Activated gamma-delta T cell treated with anti-CD3 and anti-CD28 coated beads, Interleukin-2, amount 50 U/mL, for 16 hours (primary cell): ENCODE data around the gene GRB2.
"Not testable (repeated sequence)": the region's sequence is repeated elsewhere in the genome, so short reads cannot be mapped to it uniquely, and the experiment has no call there.

Experiments
- DNase-seq: peaks from one replicate; pipeline ENCODE4 v3.0.0-alpha.2; 2020; ENCODE audit warnings: low read depth

The GRB2 gene

DNA sequence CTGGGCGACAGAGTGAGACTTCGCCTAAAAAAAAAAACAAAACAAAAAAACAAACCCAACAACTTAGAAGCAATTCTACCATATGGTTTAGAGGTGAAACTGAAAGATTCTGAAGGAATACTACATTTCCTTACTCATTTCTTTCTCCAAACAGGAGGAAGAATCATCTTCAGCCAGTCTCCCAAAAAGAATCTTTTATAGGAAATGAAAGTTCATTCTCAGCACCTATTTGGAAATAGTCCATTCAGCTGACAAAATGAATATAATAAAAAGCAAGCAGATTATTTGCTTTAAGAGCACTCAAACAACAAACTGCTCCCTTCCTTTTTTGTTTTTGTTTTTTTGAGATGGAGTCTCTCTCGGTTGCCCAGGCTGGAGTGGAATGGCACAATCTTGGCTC, 17.7 kb downstream of the GRB2 start:
- DNase-seq, result no peak

DNA sequence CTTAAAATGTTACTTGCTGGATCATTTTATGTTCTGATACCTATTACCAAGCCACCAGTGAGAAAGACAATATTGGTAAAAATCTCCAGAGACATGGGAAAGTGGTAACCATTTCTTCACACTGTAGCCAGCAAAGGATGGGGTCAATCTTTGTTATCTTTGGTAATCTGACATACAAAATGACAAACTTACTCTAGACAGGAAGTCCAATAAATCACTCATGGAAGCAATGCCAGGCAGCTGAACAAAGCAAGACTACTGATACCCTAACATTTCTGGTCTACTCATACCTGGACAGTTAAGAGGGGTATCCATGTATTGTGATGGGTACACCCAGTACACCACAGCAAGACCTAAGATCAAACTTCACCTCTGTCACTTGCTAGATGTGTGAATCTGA, 19.0 kb downstream of the GRB2 start:
- no peak for DNase-seq

DNA sequence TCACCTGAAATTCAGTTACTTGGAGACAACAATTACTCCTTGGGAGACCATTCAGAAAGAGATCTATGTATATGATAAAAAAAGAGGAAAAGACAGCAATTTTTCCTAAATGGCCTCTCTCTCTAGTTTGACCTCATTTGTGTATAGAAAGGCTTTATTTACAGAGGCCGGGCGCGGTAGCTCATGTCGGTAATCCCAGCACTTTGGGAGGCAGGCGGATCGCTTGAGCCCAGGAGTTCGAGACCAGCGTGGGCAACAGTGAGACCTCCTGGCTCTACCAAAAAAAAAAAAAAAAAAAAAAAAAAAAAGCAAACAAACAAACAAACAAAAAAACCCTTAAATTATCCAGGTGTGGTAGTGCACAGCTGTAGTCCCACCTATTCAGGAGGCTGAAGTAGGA, 20.7 kb downstream of the GRB2 start:
- no peak for DNase-seq

DNA sequence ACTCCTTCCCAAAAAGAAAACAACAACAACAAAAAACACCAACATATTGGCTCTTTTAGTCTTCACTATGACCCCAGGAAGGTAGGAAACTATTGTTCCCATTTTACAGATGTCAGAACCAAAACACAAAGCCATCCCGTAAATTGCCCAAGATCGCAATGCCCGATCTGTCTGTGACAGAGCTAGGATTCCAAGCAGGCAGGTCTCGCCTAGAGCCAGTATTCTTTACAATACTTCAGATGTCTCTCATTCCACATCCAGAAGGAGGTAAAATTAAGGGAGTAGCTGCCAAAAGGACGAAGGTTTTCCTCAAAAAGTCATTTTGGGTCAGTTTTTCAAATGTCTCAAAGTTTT, 21.7 kb downstream of the GRB2 start:
- DNase-seq, result no peak

DNA sequence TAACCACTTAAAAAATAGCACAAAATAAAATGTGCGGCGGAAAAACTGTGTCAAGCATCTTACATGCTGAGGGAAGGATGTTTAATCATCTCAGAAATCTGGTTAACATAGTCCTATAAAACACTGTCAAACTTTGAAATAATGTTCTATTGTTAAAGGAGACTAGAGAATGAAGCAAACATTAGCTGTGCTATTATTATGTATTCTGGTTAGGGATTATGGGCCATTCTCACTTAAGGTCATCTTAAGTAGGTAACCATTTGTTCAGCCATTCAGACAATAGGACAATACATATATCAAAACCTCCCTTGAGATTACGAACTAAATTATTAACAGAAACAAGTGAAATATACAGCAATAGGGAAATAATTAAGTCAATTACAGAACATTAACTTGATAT, 24.7 kb downstream of the GRB2 start:
- DNase-seq, result no peak

DNA sequence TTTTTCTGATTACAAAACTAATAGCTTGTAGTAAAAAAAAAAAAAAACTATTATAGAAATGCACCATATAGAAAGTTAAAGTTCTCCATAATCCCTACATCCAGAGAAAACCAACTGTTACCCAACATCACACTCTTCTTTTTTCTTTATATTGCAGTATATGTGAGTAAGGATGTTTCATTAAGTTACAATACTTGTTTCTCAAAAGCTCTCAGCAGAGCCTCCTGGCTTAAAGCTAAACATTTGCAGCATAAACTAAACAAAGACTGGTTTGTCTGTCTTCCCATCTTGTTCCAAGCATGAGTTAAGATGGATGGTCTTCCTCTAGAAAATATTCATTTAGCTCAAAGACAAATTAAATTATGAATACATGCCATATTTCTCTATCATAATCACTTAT, 25.2 kb downstream of the GRB2 start:
- DNase-seq, result no peak

DNA sequence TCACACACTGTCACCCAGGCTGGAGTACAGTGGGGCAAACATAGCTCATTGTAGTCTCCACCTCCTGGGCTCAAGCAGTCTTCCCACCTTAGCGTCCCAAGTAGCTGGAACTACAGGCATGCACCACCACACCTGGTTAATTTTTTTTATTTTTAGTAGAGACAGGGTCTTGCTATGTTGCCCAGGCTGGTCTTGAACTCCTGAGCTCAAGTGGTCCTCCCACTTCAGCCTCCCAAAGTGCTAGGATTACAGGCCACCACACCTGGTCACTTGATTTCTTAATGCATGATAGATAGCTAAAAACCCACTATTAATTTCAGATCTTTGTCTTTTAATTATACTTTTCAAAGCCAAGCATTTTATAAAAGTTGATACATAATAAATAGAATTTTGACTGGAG, 26.1 kb downstream of the GRB2 start:
- not testable (repeated sequence) for DNase-seq

DNA sequence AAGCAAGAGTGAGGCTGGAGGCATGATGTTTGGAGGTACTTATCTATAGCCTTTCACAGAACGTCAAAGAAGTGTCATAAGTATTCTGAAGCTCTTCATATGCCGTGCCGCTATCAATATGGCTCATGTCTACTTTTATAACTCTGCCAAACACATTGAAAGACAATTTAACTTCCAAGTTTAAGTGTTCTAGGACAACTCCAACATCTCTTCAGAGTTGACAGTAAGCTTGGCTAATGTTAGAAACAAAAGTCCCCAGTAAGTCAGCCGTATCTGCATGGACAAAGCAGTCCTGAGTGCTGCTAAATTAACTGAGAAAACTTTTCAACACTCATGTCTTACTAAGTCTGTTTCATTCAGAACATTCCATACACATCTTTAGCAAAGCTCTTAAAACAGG, 32.2 kb downstream of the GRB2 start:
- DNase-seq, result no peak

DNA sequence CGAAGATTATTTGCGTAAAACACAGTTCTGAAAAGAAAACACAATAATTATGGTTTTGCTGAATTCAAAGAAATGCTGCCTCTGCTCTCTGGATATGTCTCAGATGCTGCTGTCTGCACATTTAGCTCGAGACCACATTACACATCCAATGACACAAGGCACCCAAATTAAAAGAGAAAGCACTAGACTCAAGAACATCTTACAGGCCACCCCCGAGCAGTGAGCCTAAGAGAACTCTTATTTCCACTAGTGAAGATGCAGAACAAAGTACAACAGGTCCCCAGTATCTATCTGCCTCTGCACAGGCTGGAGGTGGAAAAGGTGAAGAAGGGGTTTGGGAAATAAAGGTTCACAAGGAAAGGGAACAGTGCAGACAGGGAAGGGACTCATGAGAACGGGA, 33.5 kb downstream of the GRB2 start:
- no peak for DNase-seq

DNA sequence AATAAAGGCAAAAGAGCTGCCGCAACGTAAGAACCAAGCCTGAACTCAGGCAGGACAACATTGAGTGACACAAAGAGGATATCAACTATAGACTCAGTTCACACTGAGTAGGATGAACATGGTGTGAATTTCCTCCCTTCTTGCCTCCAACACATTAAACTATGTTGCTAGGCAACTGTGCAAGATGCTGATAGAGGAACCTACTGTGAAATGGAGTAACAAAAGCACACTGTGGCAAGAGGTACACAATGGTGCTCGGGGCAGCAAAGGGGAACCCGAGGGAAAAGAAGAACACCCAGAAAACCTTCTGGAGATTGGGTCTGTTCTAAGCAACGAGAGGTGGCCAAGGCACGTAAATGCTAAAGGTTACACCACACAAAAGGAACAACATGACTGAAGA, 34.1 kb downstream of the GRB2 start:
- no peak for DNase-seq

DNA sequence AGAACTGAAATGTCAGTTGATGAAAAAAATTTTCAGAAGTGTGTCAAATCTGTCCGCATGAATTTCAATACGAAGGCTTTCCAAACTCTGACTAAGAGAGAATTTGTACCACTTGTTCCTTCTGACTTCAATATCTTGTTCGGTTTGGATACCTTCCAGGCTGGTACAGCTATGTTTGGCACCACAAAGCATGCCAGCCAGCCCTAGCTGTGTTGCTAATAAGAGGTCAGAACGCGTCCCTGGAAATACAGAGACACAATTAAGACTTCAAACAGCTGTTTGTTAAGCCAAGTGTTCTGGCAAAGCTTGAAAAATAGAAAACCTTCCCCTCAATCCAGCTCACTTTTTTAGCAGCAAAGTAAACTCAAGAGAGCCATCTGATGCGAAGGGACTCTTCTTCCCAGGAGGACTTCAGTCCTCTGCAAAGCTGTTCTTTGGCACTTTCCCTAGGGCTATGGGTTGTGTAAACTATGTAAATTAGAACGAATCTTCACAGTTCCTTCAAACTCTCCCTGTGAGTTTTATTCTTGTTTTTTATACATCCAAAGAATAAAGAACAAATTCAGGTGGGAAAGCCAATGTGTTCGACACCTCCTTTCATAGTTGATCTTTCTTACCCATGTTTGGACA, 35.1 kb downstream of the GRB2 start:
- no peak for DNase-seq

DNA sequence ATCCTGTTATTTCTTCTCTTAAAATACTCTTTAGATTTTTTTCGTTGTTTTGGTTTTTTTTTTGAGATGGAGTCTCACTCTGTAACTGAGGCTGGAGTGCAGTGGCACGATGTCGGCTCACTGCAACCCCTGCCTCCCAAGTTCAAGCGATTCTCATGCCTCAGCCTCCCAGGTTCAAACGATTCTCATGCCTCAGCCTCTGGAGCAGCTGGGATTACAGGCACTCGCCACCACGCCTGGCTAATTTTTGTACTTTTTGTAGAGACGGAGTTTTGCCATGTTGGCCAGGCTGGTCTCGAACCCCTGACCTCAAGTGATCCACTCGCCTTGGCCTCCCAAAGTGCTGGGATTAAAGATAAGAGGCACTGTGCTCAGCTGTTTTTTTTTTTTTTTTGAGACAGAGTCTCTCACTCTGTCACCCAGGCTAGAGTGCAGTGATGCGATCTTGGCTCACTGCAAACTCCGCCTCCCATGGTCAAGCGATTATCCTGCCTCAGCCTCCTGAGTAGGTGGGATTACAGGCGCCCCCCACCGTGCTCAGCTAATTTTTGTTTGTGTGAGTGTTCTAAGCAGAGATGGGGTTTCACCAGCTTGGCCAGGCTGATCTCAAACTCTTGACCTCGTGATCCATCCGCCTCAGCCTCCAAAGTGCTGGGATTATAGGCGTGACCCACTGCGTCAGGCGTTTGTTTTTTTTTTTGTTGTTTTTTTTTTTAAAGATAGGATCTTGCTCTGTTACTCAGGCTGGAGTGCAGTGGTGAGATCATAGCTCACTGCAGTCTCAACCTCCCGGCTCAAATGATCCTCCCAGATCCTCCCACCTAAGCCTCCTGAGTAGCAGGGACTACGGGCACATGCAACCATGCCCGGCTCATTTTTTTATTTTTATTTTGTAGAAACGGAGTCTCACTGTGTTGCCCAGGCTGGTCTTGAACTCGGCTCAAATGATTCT, 37.4 kb downstream of the GRB2 start:
- not testable (repeated sequence) for DNase-seq

DNA sequence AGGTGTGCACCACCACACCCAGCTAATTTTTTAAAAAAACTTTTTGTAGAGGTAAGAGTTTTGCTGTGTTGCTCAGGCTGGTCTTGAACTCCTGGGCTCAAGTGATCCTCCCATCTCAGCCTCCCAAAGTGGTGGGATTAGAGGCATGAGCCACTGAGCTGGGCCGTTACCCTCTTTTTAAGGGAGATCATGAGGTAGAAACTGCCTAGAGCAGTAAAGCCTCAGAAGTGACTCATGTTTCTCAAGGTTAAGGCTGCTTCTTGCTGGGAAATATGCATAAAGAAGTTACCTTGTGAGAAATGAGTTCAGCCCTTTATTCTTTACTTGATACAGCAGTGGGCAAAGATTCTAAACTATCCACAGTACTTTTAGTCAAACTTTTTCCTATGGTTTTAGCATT, 38.2 kb downstream of the GRB2 start:
- no peak for DNase-seq

DNA sequence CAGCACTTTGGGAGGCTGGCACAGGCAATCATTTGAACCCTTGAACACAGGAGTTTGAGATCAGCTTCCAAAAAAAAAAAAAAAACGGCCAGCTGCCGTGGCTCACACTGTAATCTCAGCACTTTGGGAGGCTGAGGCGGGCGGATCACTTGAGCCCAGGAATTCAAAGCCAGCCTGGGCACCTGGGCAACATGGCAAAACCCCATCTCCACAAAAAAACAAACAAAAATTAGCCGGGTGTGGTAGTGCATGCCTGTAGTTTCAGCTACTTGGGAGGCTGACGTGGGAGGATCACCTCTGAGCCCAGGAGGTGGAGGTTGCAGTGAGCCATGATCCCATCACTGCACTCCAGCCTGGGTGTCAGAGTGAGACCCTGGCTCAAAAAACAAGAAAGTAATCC, 39.0 kb downstream of the GRB2 start:
- no peak for DNase-seq

DNA sequence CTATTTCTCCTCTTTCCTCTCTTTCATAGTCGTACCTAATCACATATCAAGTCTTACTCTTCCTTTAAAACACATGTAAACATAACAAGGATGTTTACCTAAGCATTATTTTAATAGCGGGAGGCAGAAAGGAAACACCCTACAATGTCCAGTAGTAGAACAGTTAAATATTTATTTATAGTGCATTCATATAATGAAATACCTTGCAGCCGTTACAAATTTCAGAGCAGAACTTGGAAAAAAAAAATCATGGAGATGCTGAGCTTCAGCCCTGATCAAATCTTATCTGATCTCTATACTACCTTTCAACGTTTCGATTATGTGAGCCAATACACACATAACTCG, 39.6 kb downstream of the GRB2 start:
- no peak for DNase-seq

DNA sequence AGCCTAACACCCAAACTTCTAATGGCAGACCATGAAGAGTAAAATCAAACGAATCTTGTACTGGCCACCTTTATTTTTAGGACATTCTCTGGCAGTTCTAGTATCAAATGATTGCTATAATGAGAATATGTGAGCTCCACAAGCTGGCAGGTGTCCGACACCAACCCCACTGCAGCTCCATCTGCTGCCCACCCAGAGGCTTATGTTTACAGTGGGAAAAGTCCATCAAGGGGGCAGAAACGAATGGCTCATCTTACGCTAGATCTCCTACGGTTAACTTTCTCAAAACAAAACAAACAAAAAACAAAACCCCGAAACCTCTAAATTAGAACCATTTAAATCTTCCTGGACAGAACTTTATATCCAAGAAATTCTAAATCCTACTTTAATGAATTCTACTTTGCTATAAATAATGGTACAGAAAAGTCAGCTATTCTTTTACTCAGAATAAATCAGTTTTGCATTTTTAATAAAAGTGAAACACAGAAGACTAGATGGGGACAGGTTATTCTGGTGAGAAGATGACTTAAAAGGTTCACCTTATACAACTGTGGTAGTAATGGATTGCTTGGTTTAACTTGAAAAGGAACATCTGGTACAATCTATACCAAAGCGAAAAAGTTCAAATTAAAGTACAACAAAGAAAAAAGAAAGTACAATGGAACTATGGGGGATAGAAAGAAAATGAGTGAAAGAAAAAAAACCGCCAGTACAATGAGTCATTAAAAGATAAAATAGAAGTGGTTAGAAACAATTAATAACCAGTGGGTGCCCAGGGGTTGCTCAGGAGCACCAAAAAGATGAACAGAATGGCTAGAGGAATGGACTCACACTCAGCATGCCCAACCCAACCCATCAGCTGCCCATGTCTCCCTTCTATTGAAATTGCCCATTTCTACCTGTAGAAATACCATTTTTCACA, 40.2 kb downstream of the GRB2 start:
- no peak for DNase-seq

DNA sequence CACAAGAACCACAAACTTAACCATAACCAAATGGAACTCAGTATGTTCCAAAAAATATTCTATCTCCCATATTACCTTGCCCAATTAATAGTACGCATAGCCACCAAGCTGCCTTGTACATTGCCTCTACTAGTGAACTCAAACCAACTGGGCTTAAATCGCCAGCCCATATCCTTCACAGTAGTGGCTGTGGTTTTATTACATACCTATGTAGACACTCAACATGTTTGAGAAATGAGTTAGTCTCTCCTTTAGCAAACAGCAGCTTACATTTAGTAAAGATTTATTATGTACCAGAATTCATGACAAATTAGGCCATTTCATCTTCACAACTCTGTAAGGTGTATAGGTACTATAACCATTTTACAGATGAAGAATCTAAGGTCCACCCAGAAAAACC, 41.4 kb downstream of the GRB2 start:
- no peak for DNase-seq

DNA sequence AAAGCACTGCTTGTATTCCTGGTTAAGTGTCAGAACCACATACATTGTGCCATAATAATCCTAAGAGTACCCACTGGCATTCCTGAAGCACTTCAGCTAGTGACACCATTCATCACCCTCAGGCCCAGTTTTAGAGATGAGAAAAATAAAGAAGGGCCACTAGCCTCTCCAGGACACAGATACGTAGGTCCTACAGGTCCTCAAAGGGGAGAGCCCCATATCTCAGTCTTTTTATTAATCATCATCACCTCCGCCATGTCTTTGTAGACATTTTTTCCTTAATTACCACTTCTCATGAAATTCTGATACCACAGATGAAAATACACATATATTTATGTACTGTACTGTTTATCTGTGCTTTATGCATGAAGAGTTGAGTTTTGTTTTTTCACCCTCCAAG, 43.5 kb downstream of the GRB2 start:
- no peak for DNase-seq

DNA sequence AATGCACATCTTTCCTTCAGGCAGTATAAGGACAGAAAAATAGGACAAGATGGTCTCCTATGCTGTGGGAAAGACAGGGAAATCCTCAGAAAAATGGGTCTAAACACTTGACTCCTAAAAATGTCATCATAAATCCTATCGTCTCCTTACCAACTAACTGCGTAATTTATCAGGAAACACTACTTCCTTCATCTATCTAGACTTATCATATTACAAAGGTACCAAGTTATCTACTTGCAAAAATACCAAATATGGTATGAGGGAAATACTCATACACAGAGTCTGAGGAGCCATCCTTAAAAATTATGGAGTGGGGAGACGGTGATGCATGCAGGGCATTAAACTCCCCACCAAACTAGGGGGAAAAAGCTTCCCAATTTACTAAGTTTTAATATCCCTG, 44.1 kb downstream of the GRB2 start:
- no peak for DNase-seq

DNA sequence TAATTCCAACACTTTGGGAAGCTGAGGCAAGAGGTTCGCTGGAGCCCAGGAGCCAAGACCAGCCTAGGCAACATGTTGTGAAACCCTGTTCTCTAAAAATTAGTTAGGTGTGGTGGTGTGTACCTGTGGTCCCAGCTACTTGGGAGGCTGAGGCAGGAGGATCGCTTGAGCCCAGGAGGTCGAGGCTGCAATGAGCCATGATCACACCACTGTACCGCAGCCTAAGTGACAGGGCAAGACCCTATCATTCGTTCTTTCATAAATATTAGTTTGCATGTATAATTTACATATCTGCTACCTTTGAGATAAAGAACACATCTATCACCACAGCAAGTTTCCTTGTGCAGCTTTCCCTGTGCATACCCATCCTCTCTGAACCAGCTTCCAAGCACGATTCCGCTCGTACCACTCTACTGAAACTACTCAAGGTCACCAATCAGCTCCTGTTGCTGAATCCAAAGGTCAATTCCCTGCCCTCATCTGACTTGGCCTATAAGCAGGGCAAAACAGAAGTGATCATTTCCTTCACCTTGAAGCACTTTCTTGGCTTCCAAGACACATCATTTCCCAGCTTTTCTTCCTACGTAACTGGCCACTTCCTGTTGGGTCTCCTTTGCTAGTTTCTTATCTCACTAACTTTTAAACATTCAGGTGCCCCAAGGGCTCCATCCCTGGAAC, 49.1 kb downstream of the GRB2 start:
- no peak for DNase-seq

DNA sequence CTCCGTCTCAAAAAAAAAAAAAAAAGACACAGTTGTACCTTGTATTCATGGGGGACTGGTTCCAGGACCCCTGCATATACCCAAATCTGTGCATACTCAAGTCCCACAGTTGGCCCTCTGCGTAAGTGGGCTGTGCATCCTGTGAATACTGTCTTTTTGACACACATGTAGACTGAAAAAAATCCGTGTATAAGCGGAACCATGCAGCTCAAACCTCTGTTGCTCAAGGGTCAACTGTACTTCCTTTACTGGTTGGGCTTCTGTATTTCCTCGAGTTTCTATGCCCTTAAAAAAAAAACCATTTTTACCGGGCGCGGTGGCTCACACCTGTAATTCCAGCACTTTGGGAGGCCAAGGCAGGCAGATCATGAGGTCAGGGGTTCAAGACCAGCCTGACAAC, 52.3 kb downstream of the GRB2 start:
- no peak for DNase-seq

DNA sequence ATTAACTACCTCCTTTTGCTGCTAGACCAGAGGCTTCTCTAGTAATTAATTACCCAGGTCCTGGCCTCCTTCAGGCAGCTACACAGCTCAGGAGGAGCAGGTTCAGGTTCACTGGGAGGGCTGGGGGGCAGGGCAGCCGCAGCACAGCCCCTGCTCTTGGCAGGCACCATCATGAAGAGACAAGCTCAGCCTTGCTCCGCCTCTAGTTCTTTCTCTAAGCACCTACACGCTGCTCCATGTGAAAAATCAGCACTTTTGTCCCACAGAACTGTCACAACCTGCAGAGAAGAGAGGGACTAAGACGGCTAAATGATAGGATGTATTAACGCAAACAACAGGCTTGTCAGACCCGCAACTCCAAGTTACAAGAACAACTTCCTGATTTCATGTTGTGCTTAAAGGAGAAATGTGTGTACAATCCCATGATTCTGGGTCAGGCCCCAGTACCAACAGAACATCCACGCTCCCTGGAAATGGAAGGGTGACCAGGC, 53.4 kb downstream of the GRB2 start:
- no peak for DNase-seq
